ENCODE results near the gene RREB1. TPM values are rescaled to one million over a fixed set of nuclear protein-coding genes. Genes with fewer than 3 reads are reported as not detected.

Gene RREB1
- total and polyA plus RNA-seq, 3 donors from 2014 or later: 30.0 to 79.2 (median 75.0) TPM

DNA sequence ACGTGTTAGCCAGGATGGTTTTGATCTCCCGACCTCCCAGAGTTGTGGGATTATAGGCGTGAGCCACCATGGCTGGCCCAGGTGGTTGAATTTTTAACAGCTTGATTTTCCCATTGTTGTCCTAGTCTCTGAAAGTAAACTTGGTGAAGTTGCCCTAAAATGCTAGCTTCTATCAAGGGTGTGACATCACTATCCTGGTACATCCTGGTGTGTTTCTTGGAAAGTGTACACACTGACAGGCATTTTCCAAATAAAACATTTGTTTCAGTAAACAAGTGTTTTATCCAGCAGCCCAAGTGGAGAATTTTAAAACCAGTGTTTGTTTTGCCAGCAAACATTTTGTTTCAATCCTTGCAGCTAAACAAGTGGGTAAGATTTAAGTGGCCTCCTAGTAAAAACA lies 40.5 kb upstream of the RREB1 start:
- no peak overlapping the region for H3K4me3 ChIP-seq
- H3K4me1 ChIP-seq: no peaks in the 10 kb centered on the region
- WGBS, 2 donors: 66% methylated on average over 3 of the region's 3 CpGs
- H3K36me3 ChIP-seq (ENCODE audit: low read depth, missing control alignments): no peaks in the 10 kb centered on the region
- no peak for TF ChIP-seq POLR2A (IDR thresholded peaks at IDR 0.05)
- TF ChIP-seq, protein P1, sequence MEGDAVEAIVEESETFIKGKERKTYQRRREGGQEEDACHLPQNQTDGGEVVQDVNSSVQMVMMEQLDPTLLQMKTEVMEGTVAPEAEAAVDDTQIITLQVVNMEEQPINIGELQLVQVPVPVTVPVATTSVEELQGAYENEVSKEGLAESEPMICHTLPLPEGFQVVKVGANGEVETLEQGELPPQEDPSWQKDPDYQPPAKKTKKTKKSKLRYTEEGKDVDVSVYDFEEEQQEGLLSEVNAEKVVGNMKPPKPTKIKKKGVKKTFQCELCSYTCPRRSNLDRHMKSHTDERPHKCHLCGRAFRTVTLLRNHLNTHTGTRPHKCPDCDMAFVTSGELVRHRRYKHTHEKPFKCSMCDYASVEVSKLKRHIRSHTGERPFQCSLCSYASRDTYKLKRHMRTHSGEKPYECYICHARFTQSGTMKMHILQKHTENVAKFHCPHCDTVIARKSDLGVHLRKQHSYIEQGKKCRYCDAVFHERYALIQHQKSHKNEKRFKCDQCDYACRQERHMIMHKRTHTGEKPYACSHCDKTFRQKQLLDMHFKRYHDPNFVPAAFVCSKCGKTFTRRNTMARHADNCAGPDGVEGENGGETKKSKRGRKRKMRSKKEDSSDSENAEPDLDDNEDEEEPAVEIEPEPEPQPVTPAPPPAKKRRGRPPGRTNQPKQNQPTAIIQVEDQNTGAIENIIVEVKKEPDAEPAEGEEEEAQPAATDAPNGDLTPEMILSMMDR (IDR thresholded peaks at IDR 0.05): no peak
- no peaks in the 10 kb centered on the region for H3K27me3 ChIP-seq
- H3K9me3 ChIP-seq: no peaks in the 10 kb centered on the region
- DNase-seq: no peak
- no peak overlapping the region for H3K27ac ChIP-seq
- intact Hi-C loops (cut with DNase I; ENCODE audit: low total_unique reads): no loop called here

- no peak overlapping the region for H3K27ac ChIP-seq
- no peak overlapping the region for H3K4me3 ChIP-seq
- no peak for DNase-seq
- 96% methylated on average over 2 of the region's 2 CpGs for WGBS, 2 donors
- H3K36me3 ChIP-seq (ENCODE audit: low read depth, missing control alignments): no peaks in the 10 kb centered on the region
- intact Hi-C loops (cut with DNase I; ENCODE audit: low total_unique reads): no loop called here
- H3K4me1 ChIP-seq: no peaks in the 10 kb centered on the region
- H3K9me3 ChIP-seq: no peaks in the 10 kb centered on the region
- TF ChIP-seq, protein P1 (IDR thresholded peaks at IDR 0.05): no peak
- no peak for TF ChIP-seq POLR2A (IDR thresholded peaks at IDR 0.05)
- H3K27me3 ChIP-seq: no peaks in the 10 kb centered on the region
Observed at GRCh38 chr6:7071405-7071804, 36.4 kb upstream of the RREB1 start.

- 73 to 82% methylated on average over 10 of the region's 10 CpGs for WGBS, 2 donors
- TF ChIP-seq POLR2A (IDR thresholded peaks at IDR 0.05): no peak
- TF ChIP-seq, protein P1 (IDR thresholded peaks at IDR 0.05): no peak
- H3K4me1 ChIP-seq: no peaks in the 10 kb centered on the region
- no peak overlapping the region for H3K4me3 ChIP-seq
- DNase-seq: no peak
- H3K27me3 ChIP-seq: no peaks in the 10 kb centered on the region
- intact Hi-C loops (cut with DNase I; ENCODE audit: low total_unique reads): no loop called here
- no peaks in the 10 kb centered on the region for H3K36me3 ChIP-seq (ENCODE audit: low read depth, missing control alignments)
- peak overlapping the region in 1 of 2 donors; percentile 12 for H3K27ac ChIP-seq
- no peaks in the 10 kb centered on the region for H3K9me3 ChIP-seq
Observed at GRCh38 chr6:7073082-7073820, 34.5 kb upstream of the RREB1 start.

- Histone ChIP-seq H3K4me1 (no peaks in the 10 kb centered on the region), H3K27ac (peak overlapping the region in 1 of 2 donors; percentile 12), H3K9me3 (no peaks in the 10 kb centered on the region), H3K36me3 (ENCODE audit: low read depth, missing control alignments) (no peaks in the 10 kb centered on the region), H3K4me3 (no peak overlapping the region), H3K27me3 (no peaks in the 10 kb centered on the region)
- DNase-seq: peak; percentile 70
- TF ChIP-seq, protein P1 (IDR thresholded peaks at IDR 0.05): no peak
- no peak for TF ChIP-seq POLR2A (IDR thresholded peaks at IDR 0.05)
- 49 to 75% methylated on average over 9 of the region's 9 CpGs for WGBS, 2 donors
- intact Hi-C loops (cut with DNase I; ENCODE audit: low total_unique reads): no loop called here
Observed at GRCh38 chr6:7073821-7074525, 33.8 kb upstream of the RREB1 start.

Measured in testis (tissue), 3 donors.